Hematopoietic multipotent progenitor cell (in vitro differentiated cells): ENCODE measurements around the gene HTR3A. TPM values are rescaled to one million over a fixed set of nuclear protein-coding genes. Genes with fewer than 3 reads are reported as not detected.

Experiments
- DNase-seq, 3 donors: peaks; one replicate each; pipeline ENCODE4 v3.0.0-alpha.2; 2011 to 2015; ENCODE audit warnings: low read depth in 2 of 3, low spot score in 2 of 3
- total RNA-seq: library from RNA; depleted of rRNA; stranded (reverse); fragments of >200 nt; gene quantifications from one replicate; pipeline ENCODE4 v1.2.3, GENCODE V29; 2012

Gene HTR3A
- total RNA-seq, 1 donor, result under 0.01 TPM

DNA sequence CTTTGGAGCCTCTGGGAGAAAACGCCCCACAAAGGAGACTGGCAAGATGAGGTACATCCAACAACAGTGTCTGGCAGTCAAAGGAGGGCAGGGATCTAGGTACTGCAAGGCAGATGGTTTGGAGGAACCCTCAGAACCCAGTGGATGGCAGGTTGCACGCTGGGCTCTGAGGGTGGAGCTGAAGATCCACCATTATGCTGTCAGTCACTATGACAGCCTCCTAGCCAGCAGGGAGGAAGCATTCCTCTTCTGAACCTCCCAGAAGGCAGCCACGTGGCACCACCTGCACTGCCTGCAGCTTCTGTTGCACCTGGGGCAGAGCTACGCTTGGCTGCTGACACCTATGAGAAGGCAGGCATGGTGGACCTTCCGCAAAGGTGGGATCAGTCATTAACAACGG is 40.2 kb downstream of the HTR3A start:
- no peak for DNase-seq

DNA sequence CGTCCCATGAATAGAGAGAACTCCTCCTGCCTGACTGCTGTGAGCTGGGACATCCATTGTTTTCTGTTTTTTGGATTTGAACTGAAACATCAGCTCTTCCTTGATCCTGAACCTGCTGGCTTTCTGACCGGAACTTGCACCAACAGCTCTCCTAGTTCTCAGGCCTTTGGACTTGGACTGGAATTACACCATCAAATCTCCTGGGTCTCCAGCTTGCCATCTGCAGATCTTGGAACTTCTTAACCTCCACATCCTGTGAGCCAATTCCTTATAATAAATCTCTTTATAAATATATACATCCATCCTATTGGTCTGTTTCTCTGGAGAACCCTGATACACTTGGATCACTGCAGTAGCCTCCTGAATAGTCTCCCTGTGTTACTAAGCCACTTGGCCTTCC is 42.1 kb downstream of the HTR3A start:
- DNase-seq, result no peak

DNA sequence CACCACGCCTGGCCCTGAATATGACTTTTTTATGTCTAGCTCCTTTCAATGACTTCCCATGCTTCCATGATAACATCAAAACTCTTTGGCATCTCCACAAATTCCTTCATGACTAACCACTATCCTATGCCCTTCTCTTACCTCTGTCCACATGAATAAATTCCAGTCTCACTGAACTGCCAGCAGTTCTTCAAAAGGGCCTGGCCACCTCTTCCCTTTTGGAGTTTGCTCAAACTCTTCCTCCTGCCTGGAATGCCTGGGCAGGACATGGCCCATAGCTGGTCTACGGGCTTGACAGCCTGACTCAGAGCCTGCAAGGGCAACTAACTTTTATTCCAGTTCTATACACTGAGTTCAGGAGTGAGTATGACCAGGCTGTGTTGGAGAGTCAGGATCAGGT is 42.8 kb downstream of the HTR3A start:
- no peak for DNase-seq

DNA sequence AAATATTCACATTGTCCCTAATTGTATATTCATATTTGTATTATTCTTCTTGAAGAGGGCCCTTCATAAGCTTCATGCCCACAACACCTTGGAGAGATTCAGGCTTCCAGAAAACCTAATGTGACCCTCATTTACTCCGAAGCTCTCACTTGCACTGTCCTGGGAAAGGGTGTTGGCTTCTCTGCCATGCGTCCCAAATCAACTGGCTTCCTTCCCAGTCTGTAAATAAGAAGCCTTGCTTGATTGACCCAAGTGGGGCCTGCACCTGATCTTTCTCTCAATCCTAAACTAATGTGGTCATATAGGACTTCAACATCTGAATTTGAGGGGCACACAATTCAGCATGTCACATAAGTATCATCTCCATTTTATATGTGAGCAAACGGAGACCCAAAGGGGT is 44.1 kb downstream of the HTR3A start:
- no peak for DNase-seq

DNA sequence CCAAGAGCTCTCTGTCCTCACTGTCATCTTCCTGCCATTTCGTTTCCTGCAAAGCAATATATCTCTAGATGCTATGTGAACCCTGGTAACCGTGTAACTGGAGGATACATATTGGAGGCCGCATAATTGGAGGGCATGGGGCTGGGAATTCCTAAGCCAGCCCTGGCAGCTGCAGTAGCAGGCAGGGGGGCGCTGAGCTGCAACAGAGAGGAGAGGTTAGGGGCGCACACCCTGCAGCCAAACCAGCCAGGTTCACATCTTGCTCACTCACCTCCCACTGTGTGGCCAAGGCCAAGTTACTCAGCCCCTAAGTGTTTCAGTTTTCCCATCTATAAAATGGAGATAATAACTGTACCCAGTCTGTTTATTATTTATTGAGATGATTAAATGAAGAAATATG is 44.7 kb downstream of the HTR3A start:
- DNase-seq, result no peak

DNA sequence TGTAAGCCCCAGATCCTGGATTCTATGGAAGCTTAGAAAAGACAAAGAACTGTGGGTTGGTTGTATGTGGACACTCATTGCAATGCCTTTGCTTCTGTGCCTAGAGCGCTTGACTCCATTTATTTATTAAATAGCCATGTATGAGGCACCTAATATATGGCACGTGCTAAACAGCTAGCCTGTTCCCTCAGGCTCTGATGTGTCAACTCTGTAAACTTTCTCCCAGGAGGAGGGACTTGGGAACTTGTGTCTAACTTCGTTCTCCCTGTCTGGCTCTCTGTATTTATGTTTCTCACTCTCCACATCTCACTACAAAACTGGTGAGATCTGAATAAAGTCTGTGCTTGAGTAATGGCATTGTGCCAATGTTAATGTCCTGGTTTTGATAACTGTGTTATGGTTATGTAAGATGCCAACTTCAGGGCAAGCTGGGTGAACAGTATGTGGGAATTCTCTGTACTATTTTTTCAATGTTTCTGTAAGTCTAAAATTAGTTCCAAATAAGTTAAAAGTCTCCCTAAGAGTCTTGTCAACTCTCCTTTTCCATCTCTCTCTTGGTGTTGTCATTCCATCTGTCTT is 50.5 kb downstream of the HTR3A start:
- DNase-seq, result no peak

DNA sequence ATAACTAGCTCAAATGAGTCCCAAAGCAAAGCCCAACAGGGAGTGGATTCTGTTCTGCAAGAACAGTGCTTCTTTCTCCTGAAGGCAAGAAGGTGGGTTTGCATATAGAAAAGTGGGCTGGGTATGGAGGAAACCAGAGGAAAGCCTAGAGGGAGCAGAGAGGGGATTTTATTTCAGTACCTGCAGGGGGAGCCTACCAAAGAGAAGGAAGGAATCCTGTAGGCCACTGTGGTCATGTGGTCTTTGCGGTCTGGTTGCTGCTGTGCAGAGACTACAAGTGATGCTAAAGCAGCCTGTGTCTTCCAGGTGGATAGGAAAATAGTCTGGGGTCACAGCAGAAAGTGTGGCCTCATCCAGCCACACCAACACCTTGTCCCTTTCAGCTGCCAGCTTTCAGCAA is 51.4 kb downstream of the HTR3A start:
- DNase-seq, result peak in 2 of 3 donors; percentile 64 to 72

DNA sequence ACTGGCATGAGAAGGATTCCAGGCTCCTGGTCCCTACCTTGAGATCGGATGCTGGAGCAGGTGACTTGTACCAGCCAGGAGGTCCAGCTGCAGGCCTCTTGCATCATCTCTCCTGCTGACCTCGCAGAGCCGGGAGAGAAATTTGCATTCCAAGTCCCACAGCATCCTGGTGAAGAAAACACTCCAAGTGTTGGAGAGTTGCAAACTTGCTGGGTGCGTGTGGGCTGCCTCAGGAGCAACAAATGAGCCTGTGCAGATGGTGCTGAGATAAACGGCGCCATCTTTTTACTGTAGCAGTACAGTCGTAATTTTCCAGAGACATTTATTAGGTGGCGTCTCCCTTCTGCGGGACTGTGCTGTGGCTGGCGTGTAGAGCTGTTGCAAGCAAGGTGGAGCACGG is 52.5 kb downstream of the HTR3A start:
- no peak for DNase-seq

DNA sequence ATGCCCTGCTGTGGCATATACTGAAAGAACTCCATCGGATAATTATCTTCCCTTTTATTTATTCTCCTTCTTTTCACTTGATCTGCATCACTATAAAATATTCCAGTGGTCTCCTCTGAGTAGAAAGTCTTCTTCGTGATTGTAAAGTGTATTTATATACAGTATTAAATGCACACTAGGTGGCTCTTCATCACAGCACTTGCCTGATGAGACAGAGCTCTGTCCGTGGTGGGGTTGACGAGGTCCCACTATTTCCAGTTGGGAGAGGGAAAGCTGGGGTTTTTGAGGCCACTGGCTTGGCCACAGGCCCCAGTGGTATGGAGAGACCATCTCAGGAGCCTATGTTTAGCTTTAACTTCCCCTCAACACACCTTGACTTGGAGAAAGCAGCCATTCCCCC is 53.0 kb downstream of the HTR3A start:
- no peak for DNase-seq

DNA sequence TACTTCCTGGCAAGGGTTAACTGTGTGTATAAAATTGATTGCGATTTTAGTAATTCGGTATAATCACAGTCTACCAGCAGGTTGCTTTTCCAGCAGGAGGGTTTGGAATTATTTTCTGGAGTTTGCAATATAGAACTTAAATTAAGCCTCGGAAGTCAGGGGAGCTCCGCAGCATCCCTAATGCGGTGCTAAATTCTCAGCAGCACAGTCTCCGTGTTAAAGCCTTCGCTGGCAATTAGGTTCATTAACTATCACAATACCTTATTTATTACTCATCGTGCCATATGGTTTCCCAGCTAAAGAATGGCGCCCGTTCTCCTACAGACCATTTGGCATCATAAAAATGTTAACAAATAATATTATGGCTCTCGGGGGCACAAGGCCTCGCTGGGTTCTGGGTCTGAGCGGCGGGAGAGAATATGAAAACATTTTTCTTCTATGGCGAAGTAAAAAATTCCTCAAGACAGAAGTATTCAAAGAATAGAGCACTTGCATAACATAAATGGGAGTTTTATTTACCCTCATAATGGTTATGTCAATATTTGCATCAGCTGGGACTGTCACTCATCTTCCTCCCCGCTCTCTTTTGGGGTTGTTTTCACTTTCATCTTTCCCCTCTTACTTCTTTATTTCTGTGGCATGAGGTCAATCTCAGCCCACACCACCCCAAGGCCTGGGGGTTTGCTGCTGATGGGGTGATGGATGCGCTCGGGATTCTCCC is 56.5 kb downstream of the HTR3A start:
- DNase-seq, result no peak

DNA sequence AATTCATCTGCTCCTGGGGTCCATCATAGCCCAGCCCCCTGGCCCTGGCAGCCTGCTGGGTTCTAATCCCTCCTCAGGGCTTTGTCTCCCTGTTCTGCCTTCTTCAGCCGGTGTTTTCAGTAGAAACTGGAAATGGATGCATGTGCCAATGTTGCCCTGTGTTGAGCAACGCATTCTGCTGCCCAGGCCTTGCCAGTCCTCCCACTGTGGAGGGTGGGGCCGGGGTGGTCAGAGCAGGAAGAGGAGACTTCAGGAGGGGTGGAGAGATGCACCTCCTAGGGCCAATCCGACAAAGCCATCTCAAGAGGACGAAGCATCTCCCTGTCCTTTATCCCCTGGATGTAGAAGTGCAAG is 57.0 kb downstream of the HTR3A start:
- no peak for DNase-seq

DNA sequence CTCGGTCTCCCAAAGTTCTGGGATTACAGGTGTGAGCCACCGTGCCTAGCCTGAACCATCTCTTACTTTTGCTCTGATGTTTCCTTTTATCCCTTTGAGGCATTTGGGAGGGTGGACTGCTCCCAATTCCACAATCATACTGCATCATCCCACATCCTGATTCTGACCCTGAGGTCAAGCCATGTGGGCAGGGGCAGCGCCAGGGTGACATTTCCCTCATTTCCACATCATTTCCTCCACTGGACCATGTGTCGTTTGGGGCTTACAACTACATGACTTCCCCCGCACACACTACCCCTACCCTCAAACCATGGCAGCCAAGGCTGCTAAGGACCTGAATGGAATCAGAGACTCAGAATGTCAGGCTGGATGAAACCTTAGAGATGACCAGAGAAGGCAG is 58.2 kb downstream of the HTR3A start:
- no peak for DNase-seq

DNA sequence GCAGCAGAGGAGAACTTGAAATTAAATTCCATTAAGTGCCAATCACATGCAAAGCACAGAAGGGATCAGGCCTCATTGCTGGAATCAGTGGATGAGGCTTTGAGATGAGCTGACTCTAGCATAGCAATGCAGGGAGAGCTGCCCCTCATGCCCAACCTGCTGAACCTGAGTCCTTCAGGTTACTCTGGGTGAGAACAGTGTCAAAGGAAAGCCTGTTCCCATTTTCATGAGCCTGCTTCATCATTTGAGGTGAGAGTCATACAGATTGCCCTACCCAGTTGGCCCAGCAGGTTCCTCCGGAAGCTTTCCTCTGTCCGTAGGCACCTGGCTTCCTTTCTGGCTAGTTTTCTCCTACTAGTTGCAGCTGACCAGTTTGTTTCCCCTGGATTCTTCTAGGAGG is 58.7 kb downstream of the HTR3A start:
- no peak for DNase-seq

DNA sequence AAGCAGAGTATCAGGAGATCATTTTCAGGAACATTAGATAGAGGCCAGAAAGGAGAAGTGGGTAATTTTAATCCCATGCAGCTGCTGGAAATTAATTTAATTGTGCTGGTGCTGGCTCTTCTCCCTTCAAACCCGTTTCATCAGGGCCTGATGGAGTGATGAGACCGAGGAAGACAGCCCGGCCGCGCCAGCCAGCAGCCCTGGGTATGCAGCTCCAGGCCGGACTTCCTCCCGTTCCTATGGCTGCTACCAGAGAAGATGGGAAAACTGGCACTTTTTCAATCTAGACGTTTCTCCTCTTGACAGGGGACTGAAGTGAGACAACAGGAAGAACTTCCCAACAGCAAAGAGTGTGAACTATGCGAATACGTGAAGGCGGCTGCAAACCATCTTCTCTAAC is 60.0 kb downstream of the HTR3A start:
- no peak for DNase-seq

DNA sequence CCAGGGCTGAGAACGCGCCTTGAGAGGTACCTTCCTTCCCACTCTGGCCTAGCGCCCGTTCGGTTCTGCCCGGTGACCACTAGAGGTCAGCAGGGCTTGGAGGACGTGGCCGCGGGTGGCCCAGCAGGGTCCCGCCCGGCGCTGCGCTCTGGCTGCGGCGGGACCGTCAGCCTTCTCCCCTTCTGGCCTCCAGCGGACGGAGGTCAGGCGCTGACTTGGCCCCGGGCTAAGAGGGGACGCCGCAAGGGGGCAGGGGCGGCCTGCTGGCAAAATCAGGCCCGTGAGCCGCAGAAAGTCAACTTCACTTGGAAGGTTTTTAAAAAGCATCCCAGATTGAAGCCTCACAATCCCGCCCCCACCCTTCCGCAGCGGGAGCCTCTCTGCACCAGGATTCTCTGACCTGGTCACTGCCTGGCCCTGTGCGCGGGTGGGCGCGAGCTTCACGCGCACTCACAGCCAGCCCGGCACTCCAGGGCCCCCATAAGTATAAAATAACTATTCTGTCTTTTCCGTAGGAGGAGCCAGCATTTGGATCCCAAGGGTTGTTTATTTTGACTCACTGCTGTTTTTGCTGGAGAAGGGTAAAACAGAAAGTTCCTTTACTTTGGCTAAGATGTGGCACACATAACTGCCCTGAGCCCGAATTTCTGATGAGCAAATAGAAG is 61.4 kb downstream of the HTR3A start:
- DNase-seq, result peak in 2 of 3 donors; percentile 69 to 78

DNA sequence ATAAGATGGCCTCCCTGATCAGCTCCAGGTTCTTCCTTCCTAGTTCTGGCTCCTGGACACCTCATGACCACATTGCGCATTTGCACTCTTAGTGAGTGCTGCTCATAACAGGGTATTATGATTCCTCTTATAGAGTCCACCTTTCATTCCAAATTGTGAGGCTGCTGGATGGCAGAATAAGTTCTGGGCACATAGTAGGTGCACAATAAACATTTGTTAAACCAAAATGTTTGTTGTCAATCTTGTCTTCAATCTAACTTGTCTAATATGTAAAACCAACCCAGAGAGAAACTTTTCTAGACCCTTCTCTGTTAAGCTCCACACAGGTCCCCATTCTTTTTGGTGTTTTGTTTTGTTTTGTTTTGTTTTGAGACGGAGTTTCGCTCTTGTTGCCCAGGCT is 62.0 kb downstream of the HTR3A start:
- DNase-seq, result no peak

DNA sequence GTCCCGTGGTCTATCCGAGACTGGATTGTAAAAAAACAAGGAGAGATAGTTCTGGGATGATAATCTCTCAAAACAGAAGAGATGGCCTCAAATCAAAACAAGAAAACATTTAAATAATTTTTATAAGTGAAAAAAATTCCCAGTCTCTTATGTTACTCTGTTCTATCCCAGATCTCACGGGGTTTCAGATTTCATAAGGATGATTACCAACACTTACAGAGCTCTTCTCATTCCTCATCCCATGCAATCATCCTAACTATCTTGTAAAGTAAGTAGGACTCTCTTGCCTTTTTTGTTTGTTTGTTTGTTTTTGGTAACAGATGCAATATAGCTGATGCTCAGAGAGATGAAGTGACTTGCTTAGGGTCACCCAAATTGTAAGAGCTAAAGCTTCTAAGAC is 64.6 kb downstream of the HTR3A start:
- no peak for DNase-seq

Other genes with a start within 250 kb of the HTR3A start
- 9.4 TPM for gene ZW10, start 201.4 kb upstream of the HTR3A start, total RNA-seq
- not detected for gene CLDN25, start 195.3 kb upstream of the HTR3A start, total RNA-seq
- 5.9 TPM for gene USP28, start 99.5 kb upstream of the HTR3A start, total RNA-seq
- gene HTR3B, start 70.3 kb upstream of the HTR3A start, total RNA-seq, result not detected
- gene ZBTB16, start 84.6 kb downstream of the HTR3A start, total RNA-seq, result 91.6 TPM